GM04503 (cell line): ENCODE measurements around the gene IKBKE.

ENCODE experiments used
- DNase-seq: peaks from one replicate; pipeline ENCODE4 v3.0.0-alpha.2; 2012; ENCODE audit warnings: low read depth

The IKBKE gene

GRCh38 chr1:206512058-206512850 is 42.0 kb downstream of the IKBKE start:
- DNase-seq = no peak

- DNase-seq = no peak
Measured at GRCh38 chr1:206512851-206513180, 42.5 kb downstream of the IKBKE start.

- DNase-seq = peak; percentile 54
Measured at GRCh38 chr1:206513312-206514111, 43.2 kb downstream of the IKBKE start.

GRCh38 chr1:206514813-206515387 is 44.6 kb downstream of the IKBKE start:
- no peak for DNase-seq

GRCh38 chr1:206516728-206516990 is 46.4 kb downstream of the IKBKE start:
- no peak for DNase-seq

- DNase-seq = no peak
Measured at GRCh38 chr1:206517784-206518183, 47.5 kb downstream of the IKBKE start.

GRCh38 chr1:206518206-206518605 is 47.9 kb downstream of the IKBKE start:
- no peak for DNase-seq

GRCh38 chr1:206518743-206519142 is 48.5 kb downstream of the IKBKE start:
- DNase-seq = no peak

- no peak for DNase-seq
Measured at GRCh38 chr1:206521127-206521526, 50.9 kb downstream of the IKBKE start.

- DNase-seq = no peak
Measured at GRCh38 chr1:206521694-206522402, 51.6 kb downstream of the IKBKE start.

- no peak for DNase-seq
Measured at GRCh38 chr1:206524739-206525364, 54.6 kb downstream of the IKBKE start.

- DNase-seq = no peak
Measured at GRCh38 chr1:206526064-206526911, 56.0 kb downstream of the IKBKE start.

- DNase-seq = no peak
Measured at GRCh38 chr1:206529425-206529824, 59.1 kb downstream of the IKBKE start.

- no peak for DNase-seq
Measured at GRCh38 chr1:206532368-206532767, 62.1 kb downstream of the IKBKE start.

GRCh38 chr1:206534552-206534951 is 64.3 kb downstream of the IKBKE start:
- no peak for DNase-seq

GRCh38 chr1:206535853-206536188 is 65.5 kb downstream of the IKBKE start:
- no peak for DNase-seq

GRCh38 chr1:206537141-206537540 is 66.9 kb downstream of the IKBKE start:
- DNase-seq = no peak

GRCh38 chr1:206538086-206538770 is 68.0 kb downstream of the IKBKE start:
- DNase-seq = no peak

GRCh38 chr1:206538901-206539640 is 68.8 kb downstream of the IKBKE start:
- no peak for DNase-seq
